Right lung (tissue), 10 donors: ENCODE data around the gene POLL. TPM values are rescaled to one million over a fixed set of nuclear protein-coding genes. Genes with fewer than 3 reads are reported as not detected.
"Not testable (repeated sequence)": the region's sequence is repeated elsewhere in the genome, so short reads cannot be mapped to it uniquely, and the experiment has no call there.

Source experiments
- DNase-seq, 2 donors: peaks; one replicate each; pipeline ENCODE4 v3.0.0-alpha.2; 2013
- long read RNA-seq, 8 donors: transcript quantifications; one replicate each; lab custom pipeline, GENCODE V29; 2026
- polyA plus RNA-seq, 5 donors: library from polyadenylated mRNA; unstranded; fragments of 120-200 nt; gene quantifications; one replicate each; pipeline versions ENCODE4 v1.2.1 to v1.2.3, GENCODE V29; 2013; ENCODE audit warnings: inconsistent platforms in 1 of 5, low replicate concordance in 1 of 5; ENCODE audit not compliant: insufficient read length in 5 of 5, insufficient read depth in 1 of 5

The POLL gene
- 10 to 100 TPM; 31.4 to 37.4 (median 34.8) TPM for polyA plus RNA-seq
- long read RNA-seq, donor 1, partial matches to known transcripts, result 0 of 3 reads
- long read RNA-seq, donor 1, other reads (novel, unspliced or antisense), result 0 of 3 reads
- long read RNA-seq, donor 2, result 0 reads
- long read RNA-seq, donor 3, partial matches to known transcripts, result 35 of 40 reads
- long read RNA-seq, donor 3, other reads (novel, unspliced or antisense), result 0 of 40 reads
- long read RNA-seq, donor 4, partial matches to known transcripts, result 0 of 2 reads
- long read RNA-seq, donor 4, other reads (novel, unspliced or antisense), result 0 of 2 reads
- long read RNA-seq, donor 5, partial matches to known transcripts, result 0 of 1 reads
- long read RNA-seq, donor 5, other reads (novel, unspliced or antisense), result 0 of 1 reads
- long read RNA-seq, donor 6, partial matches to known transcripts, result 56 of 61 reads
- long read RNA-seq, donor 6, other reads (novel, unspliced or antisense), result 0 of 61 reads
- long read RNA-seq, donor 7, result 0 reads
- long read RNA-seq, donor 8, partial matches to known transcripts, result 0 of 1 reads
- long read RNA-seq, donor 8, other reads (novel, unspliced or antisense), result 0 of 1 reads

GRCh38 chr10:101587725-101588653, at the start of gene POLL, which contains the start of gene DPCD:
POLL (minus strand) TSS chr10:101588257; CDS start chr10:101587360, 897 bp downstream.
DPCD (plus strand) TSS chr10:101588321; CDS start chr10:101588337, 16 bp downstream.
- DNase-seq, result peak; percentile 93 to 96

DNA sequence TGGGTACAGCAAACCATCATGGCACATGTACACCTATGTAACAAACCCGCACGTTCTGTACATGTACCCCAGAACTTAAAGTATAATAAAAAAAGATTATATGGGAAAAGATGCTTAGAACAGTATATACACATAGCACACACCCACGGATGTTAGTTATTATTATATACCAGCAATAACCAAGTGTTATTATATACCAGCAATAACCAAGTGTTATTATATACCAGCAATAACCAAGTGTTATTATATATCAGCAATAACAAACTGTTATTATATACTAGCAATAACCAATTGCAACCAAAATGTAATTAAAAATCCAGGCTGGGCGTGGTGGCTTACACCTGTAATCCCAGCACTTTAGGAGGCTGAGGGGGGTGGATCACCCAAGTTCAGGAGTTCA, 45.5 kb upstream of the POLL start:
- not testable (repeated sequence) for DNase-seq

DNA sequence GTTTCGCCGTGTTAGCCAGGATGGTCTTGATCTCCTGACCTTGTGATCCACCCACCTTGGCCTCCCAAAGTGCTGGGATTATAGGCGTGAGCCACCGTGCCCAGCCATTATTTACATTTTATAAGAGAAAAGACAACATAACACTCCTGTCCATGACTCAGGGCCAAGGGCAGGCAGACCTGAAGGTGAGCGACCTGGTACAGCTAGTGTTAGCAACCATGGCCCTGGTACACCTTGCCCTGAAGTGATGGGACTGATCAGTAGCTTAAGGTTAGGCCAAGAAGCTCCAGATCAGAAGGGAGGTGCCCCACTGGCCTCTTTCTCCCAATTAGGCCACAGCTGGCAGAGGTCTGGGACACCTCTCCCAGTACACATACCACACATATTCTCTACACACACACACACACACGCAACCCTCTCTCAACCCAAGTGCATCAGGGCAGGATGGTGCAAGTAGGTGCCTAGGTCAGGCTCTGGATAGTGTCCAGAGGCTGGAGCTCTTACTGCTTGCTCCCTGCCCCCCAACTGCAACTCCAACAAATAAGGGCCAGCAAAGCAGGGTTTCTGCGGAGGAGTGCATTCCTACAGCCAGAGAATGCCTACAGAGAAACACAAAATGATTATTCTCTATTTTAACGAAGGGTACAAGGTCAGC, 43.9 kb upstream of the POLL start:
- no peak for DNase-seq

DNA sequence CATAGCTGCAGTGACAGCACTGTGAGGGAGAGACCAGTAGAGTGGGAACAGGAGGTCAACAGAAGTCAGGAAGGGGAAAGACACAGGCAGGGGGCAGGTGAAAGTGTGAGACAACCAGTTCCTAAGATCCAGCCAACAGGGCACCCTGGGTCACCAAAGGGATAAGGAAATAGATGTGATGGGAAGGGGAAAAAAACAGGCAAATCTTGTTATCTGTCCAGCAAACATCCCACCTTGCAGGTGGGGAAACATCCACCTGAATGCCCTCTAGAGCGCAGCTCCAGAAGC, 42.5 kb upstream of the POLL start:
- DNase-seq, result no peak

DNA sequence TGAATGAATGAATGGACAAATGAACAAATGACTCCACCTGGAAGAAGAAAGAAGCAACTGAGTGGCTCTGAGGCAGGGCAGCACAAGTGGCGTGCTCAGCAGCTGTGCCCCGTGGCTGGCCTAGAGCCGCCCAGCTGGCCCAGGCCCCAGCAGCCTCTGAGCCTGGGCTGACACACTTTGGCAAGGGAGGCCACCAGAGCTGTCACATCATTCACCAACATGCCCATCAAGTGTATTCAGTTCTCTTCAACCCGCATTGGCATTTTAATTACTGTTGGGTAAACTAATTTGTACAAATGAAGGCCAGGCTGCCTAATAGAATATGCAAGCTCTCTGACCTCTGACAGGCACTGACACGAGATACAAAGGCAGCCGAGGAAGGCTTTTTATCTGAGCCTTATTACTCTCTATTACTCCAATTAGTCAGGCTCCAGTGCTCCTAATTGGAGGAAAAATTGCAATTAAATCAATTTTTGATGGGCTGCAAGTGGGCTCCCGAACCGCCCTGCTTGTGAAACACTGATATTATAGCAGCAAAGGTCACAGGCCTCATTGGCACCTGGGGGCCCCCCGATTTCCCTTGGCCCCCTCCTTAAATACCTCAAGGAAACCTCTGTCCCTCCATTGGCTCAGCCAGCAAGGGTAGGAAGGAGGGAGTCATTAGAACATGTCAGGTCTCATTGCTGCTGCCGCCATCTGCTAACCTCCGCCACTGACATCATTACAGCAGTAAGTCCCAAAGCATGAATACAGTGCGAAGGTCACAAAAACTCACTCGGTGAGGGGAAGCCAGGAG, 42.0 kb upstream of the POLL start:
- DNase-seq, result no peak

- no peak for DNase-seq
Measured at GRCh38 chr10:101625821-101626412, 37.9 kb upstream of the POLL start.

- DNase-seq, result no peak
Measured at GRCh38 chr10:101624526-101625102, 36.6 kb upstream of the POLL start.

DNA sequence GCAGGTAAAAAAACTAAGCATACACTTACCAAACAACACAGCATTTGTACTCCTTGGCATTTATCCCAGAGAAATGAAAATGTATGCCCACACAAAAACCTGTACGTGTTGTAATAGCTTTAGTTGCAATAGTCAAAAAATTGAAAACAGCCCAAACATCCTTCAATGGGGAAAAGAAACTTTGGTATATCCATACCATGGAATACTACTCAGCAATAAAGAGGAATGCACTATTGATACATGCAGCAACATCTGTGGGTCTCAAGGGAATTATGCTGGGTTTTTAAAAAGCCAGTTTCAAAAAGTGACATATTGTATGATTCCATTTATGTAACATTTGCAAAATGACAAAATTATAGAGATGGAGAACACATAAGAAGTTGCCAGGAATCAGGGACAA, 35.5 kb upstream of the POLL start:
- DNase-seq, result no peak

GRCh38 chr10:101619983-101620382, 31.9 kb upstream of the POLL start:
- DNase-seq, result no peak

GRCh38 chr10:101618871-101619270, 30.8 kb upstream of the POLL start:
- no peak for DNase-seq

DNA sequence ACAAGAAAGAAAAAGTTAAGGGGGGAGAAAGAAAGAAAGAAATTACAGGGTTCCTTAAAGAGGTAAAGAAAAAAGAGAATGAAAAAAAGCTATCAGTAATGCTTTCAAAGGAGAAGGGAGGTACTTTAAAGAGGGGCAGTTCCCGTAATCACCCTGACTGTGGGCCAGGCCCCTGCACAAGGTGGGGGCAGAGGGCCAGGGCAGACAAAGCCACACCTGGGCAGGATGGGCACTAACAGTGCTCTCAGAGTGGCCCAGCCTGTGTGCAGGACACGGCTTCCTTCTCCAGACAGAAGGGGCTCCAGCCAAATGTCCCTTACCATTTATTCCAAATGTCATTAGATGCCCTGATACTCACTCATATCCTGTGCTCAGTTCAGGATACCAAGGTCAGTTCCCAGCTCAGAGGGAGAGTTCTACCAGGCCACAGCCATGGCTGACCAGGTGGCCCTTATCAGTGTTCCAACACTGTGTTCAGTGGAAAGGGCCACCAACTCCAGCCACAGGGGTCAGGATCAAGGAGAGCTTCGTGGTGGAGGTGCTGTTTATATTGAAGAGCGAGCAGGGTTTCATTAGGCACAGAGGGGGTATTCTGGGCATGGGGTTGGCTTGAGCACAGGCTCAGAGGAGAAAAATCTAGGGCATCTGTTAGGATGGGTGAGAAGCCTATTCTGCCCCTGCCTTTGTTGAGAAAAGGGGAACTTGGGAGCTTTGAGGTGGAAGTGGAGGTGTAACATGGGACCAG, 29.9 kb upstream of the POLL start:
- DNase-seq, result no peak

- DNase-seq, result no peak
Measured at GRCh38 chr10:101617102-101617823, 29.2 kb upstream of the POLL start.

DNA sequence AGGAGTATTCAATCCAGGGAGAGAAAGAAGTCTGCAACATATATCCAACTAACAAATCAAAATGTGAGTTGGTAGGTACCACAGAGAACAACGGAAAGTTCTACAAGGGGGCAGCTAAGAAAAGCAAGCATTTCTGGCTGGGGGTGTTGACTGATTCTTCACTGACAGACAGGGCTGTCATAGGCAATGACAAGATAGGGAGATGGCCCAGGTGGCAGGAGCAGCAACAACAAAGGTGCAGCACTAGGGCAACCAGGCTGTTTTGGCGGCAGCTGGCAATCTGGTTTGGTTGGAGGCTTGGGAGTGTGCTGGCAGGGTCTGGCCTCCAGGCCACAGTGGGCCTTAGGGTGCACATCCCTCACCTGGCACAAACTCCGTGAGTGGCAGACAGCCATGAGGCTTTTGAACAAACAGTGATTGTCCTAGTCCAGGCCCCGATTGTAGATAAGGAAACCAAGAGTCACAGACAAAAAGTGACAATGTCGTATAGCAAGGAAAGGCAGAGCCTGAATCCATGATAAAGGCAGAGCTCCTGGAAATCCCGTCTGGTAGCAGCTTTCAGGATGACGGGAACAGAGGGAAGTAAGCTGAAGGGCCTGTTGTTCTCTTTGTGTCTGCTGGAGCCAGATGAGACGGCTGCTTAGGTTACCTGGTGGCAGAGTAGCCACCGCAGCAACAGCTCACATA, 28.5 kb upstream of the POLL start:
- DNase-seq, result no peak

- DNase-seq, result no peak
Measured at GRCh38 chr10:101615525-101616116, 27.6 kb upstream of the POLL start.

DNA sequence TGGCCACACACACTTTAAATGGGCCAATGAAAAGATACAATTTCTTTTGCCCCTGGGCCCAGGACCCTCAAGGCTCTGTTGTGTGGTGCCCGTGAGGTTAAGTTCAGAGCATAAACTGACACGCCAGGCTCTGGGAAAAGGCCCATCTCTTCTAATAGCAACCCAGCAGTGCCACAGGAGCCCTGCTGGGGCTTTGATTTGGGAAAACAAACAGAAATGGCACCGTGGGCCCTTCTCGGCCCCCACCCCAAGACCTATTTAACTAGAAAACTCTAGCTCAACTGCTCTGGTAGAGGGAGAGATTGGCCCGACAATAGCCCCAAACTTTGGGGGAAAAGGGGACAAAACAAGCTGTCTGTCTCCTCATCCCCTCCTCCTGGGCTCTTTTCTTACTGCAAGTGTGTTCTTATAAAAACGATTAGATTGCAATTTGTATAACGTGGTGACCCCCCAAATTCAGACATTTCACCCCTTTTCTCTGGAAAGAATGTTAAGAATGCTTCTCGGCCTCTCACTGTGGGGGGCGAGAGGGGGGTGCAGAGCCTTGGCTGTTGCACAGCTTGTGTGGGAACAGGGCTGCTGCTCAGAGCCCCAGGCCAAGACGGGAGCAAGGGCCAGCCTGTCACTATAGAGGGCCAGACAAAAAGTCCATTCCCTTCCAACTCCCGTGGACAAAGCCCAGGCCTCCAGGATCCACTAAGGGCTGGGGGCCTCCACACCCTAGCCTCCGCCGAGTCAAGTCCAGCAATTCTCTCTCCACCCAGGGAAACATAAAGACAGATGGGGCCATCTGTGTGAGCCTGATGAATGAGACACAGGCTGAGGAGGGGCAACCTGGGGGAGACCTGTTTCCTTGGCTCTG, 26.8 kb upstream of the POLL start:
- no peak for DNase-seq

GRCh38 chr10:101613646-101614045, 25.6 kb upstream of the POLL start:
- no peak for DNase-seq

DNA sequence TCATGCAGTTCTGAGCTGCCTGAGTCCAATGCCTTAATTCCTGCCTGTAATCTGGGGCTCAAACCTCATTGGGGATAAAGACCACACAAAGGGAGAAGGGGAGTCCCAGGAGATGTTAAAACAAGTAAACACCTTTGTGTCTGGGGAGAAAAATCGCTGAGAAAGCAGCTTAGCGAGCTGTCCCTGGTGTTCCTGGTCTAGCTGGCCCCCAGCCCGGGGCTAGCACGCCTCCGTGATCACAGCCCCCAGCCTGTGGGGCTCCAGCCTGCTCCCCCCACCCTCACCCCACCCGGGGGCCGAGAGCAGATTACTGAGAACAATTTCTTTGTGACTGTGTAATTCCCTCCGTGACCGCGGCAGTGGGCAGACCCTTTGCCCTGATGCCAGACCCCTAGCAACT, 24.8 kb upstream of the POLL start:
- no peak for DNase-seq
